Memory B cell (primary cell): ENCODE results near the gene PRKAG1.

ENCODE experiments used
- ATAC-seq: fragments of 150-1000 bp; cut with Tn5 transposase; 2 replicates; pipeline ENCODE4 v1.10.0; 2021; ENCODE audit warnings: low read depth, mild to moderate bottlenecking, moderate library complexity
- DNase-seq, 2 donors: peaks; one replicate each; pipeline ENCODE4 v3.0.0; 2022; ENCODE audit warnings: low spot score in 2 of 2
- H3K27ac Mint-ChIP-seq: one replicate; pipeline ENCODE4 v1.8.0; 2022; ENCODE audit warnings: mild to moderate bottlenecking, moderate library complexity, mixed read lengths
- H3K27me3 Mint-ChIP-seq: one replicate; pipeline ENCODE4 v1.8.0; 2022; ENCODE audit warnings: mixed read lengths
- H3K36me3 Mint-ChIP-seq: one replicate; pipeline ENCODE4 v1.8.0; 2022; ENCODE audit warnings: mild to moderate bottlenecking, mixed read lengths
- H3K4me1 Mint-ChIP-seq: one replicate; pipeline ENCODE4 v1.8.0; 2022; ENCODE audit warnings: mixed read lengths
- H3K4me3 Mint-ChIP-seq: one replicate; pipeline ENCODE4 v1.8.0; 2022; ENCODE audit warnings: mild to moderate bottlenecking, moderate library complexity, mixed read lengths
- H3K9me3 Mint-ChIP-seq: one replicate; pipeline ENCODE4 v1.8.0; 2022; ENCODE audit warnings: mixed read lengths

PRKAG1 gene

GRCh38 chr12:48969833-48970701 lies 48.5 kb downstream of the PRKAG1 start:
- no peaks in the 10 kb centered on the region for H3K36me3 Mint-ChIP-seq

DNA sequence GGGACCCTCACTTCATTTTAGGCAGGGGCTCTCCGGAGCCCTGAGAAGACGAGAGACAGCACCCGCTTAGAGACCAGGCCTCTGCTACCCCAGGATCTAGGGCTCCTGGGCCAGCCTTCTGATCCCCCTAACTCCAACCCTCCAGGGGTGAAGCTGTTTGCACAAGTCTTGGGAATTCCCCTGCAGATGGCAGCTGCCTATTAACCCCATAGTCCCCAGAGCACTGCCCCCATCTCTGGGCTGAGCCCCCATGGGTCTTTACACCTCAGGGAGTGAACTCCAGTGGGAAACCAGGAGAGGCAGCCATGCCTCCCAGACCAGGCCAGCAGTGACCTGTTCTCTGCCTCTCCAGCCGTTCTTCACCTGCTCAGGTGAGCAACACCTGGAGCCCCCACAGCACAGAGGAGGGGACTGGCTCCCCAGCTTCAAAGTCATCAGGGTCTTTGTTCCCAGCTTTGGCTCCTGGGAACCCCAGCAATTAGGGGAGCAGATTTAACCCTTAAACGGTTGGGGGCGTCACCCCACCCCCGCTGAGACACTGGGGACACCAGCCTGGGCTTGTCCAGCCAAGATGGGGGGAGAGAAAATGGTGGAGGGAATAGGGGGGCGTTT lies 49.3 kb downstream of the PRKAG1 start:
- ATAC-seq: peak; percentile 23
- H3K9me3 Mint-ChIP-seq: no peaks in the 10 kb centered on the region
- no peak overlapping the region for H3K27ac Mint-ChIP-seq
- no peaks in the 10 kb centered on the region for H3K36me3 Mint-ChIP-seq
- H3K27me3 Mint-ChIP-seq: peaks cover 18% of the 10 kb centered on the region
- peak overlapping the region; percentile 42 for H3K4me3 Mint-ChIP-seq
- peaks cover 21% of the 10 kb centered on the region for H3K4me1 Mint-ChIP-seq
- no peak for DNase-seq

More at GRCh38 chr12:48969833-48970701, 48.5 kb downstream of the PRKAG1 start:
- no peak overlapping the region for H3K27ac Mint-ChIP-seq
- peaks cover 21% of the 10 kb centered on the region for H3K4me1 Mint-ChIP-seq
- peak; percentile 65 for ATAC-seq
- H3K9me3 Mint-ChIP-seq: no peaks in the 10 kb centered on the region
- peak overlapping the region; percentile 42 for H3K4me3 Mint-ChIP-seq
- peaks cover 22% of the 10 kb centered on the region for H3K27me3 Mint-ChIP-seq
- DNase-seq: no peak

DNA sequence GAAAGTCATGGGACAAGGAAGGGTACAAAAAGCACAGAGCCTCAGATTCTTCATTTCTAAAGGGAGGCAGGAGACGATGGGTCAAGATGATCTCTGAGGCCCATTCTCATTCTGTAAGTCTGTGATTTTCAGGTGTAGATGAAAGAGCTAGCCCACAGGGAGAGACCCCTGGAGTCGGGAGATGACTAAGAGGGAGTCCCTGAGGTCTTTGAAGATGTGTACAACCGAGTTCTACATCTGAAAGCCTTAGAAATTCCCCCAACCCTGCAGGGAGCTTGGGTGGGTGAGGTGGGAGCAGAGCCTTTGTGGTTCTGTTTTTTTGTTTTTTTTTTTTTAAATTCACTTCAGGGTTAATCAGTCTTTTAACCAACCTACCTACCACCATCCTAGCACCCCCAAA lies 50.1 kb downstream of the PRKAG1 start:
- no peaks in the 10 kb centered on the region for H3K36me3 Mint-ChIP-seq
- no peak for ATAC-seq
- peaks cover 15% of the 10 kb centered on the region for H3K27me3 Mint-ChIP-seq
- no peak overlapping the region for H3K4me3 Mint-ChIP-seq
- no peaks in the 10 kb centered on the region for H3K9me3 Mint-ChIP-seq
- no peak for DNase-seq
- H3K4me1 Mint-ChIP-seq: peaks cover 21% of the 10 kb centered on the region
- H3K27ac Mint-ChIP-seq: no peak overlapping the region

DNA sequence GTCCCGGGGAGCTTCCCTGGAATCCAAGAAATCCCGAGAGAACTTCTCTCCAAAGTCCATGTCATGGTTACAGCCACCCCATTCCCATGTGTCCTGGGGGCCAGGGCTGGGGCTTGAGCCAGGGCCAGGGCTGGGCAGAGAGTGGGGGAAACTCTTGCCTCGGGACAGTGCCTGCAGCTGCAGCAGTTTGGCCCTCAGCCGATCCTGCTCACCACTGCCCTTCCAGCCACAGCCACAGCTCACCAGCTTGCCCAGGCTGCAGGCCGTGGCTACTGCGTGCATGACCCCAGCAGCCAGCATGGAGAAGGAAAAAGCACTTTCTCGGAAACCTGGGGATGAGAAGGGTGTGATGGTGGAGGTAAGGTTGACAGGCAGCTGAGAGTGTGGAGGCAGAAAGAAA lies 50.6 kb downstream of the PRKAG1 start:
- H3K36me3 Mint-ChIP-seq: no peaks in the 10 kb centered on the region
- peaks cover 21% of the 10 kb centered on the region for H3K4me1 Mint-ChIP-seq
- ATAC-seq (no peak), DNase-seq (no peak)
- H3K4me3 Mint-ChIP-seq: no peak overlapping the region
- H3K9me3 Mint-ChIP-seq: no peaks in the 10 kb centered on the region
- no peak overlapping the region for H3K27ac Mint-ChIP-seq
- peaks cover 13% of the 10 kb centered on the region for H3K27me3 Mint-ChIP-seq

- no peak overlapping the region for H3K4me3 Mint-ChIP-seq
Observed at GRCh38 chr12:48966177-48966895, 52.2 kb downstream of the PRKAG1 start.

DNA sequence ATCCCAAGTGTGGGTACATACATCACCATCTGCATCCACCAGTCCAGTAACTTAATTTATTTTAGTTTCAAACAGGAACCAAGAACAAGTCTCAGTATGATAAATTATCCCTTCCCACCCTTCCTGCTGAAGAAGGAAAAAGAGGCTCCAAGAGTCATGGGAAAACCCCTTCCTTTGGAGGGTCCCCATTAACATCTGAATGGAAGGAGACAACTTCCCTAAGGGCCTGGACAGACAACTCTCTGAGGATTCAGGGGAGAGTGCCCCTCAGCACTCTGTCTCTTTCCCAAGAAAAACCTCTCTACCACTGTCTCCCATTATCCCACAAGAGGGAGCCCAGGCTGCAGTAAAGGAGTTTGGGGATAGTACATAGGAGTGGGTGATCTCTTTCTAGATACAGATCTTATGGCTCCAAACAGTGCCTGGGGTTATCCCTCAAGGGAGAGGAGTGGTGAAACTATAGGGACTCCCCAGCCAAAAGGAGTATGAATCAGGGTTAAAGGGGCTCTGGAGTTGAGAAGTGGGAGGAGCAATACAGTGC lies 53.2 kb downstream of the PRKAG1 start:
- H3K27ac Mint-ChIP-seq: no peak overlapping the region
- H3K27me3 Mint-ChIP-seq: no peaks in the 10 kb centered on the region
- ATAC-seq: no peak
- no peak overlapping the region for H3K4me3 Mint-ChIP-seq
- no peaks in the 10 kb centered on the region for H3K36me3 Mint-ChIP-seq
- H3K4me1 Mint-ChIP-seq: peaks cover 7% of the 10 kb centered on the region
- no peaks in the 10 kb centered on the region for H3K9me3 Mint-ChIP-seq
- DNase-seq: no peak

More at GRCh38 chr12:48966177-48966895, 52.2 kb downstream of the PRKAG1 start:
- peaks cover 6% of the 10 kb centered on the region for H3K27me3 Mint-ChIP-seq
- no peaks in the 10 kb centered on the region for H3K9me3 Mint-ChIP-seq
- no peak overlapping the region for H3K27ac Mint-ChIP-seq
- DNase-seq (no peak), ATAC-seq (peak; percentile 42)
- no peaks in the 10 kb centered on the region for H3K36me3 Mint-ChIP-seq
- H3K4me1 Mint-ChIP-seq: peaks cover 14% of the 10 kb centered on the region

DNA sequence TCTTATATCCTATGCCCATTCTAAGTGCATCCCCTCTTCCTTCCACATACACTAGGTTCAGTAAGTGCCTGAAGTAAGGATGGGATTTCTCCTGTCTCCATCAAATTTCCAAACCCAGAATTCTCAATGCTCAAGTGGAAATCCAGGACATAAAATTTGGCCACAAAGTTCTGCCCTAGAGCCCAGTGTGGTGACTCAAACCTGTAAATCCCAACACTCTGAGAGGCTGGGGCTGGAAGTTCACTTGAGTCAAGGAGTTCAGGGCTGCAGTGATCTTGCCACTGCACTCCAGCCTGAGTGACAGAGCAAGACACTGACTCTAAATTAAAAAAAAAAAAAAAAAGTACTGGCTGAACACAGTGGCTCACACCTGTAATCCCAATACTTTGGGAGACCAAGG lies 56.8 kb downstream of the PRKAG1 start:
- H3K36me3 Mint-ChIP-seq: no peaks in the 10 kb centered on the region
- no peak for ATAC-seq
- H3K9me3 Mint-ChIP-seq: no peaks in the 10 kb centered on the region
- peaks cover 2% of the 10 kb centered on the region for H3K27me3 Mint-ChIP-seq
- no peak overlapping the region for H3K4me3 Mint-ChIP-seq
- no peak overlapping the region for H3K27ac Mint-ChIP-seq
- peaks cover 21% of the 10 kb centered on the region for H3K4me1 Mint-ChIP-seq
- no peak for DNase-seq

DNA sequence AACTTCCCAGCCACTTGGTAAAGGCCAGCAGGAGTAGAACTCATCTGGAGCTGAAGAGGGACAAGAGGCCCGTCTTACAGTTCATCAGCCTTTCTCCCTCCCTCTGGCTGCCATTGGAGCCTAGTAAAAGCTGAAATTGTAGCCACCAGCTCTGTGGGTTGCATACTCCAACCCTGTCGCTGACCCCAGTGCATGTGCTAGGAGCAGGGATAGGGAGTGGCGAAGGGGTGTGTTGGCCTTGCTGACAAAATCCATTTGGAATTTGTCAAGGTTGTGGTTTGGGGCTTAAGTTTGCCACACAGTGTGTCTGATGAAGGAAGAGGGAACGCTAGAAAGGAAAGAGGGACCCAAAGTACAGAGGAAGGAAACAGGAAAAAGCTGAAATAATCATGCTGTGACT lies 57.2 kb downstream of the PRKAG1 start:
- ATAC-seq (no peak), DNase-seq (no peak)
- Mint-ChIP-seq H3K27me3 (peaks cover 2% of the 10 kb centered on the region), H3K4me3 (no peak overlapping the region), H3K4me1 (peaks cover 21% of the 10 kb centered on the region), H3K9me3 (no peaks in the 10 kb centered on the region), H3K36me3 (no peaks in the 10 kb centered on the region), H3K27ac (no peak overlapping the region)

DNA sequence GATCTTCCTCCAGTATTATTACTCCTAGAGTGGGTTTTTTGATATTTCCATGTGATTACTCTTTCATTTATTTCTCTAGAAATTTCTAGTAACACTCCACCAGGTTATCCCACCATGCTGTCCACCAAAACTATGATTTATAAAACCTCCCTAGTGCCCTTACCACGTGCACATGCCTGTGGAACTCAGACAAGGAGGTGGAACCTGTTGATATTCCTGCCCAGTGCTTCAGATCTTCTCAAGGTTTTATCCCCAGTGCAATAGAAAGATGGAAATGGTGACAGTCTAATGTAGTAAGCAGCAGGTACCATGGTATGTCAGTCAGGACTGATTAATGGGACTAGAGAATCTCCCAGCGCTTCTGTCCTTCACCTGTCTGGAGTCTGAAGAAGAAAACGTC lies 57.7 kb downstream of the PRKAG1 start:
- no peak for DNase-seq
- Mint-ChIP-seq H3K27ac (no peak overlapping the region), H3K36me3 (no peaks in the 10 kb centered on the region), H3K27me3 (peaks cover 2% of the 10 kb centered on the region), H3K4me1 (peaks cover 25% of the 10 kb centered on the region), H3K4me3 (no peak overlapping the region), H3K9me3 (no peaks in the 10 kb centered on the region)
- ATAC-seq: no peak

GRCh38 chr12:48958049-48958388 lies 60.6 kb downstream of the PRKAG1 start:
- peak overlapping the region; percentile 100 for H3K4me3 Mint-ChIP-seq
- H3K27ac Mint-ChIP-seq: peak overlapping the region; percentile 96
- H3K4me1 Mint-ChIP-seq: peaks cover 37% of the 10 kb centered on the region
- H3K36me3 Mint-ChIP-seq: peaks cover 2% of the 10 kb centered on the region
- peak; percentile 17 for ATAC-seq
- H3K9me3 Mint-ChIP-seq: no peaks in the 10 kb centered on the region
- peaks cover 2% of the 10 kb centered on the region for H3K27me3 Mint-ChIP-seq
- no peak for DNase-seq

- Mint-ChIP-seq H3K27ac (peak within 1 kb of the TSS; percentile 96), H3K4me3 (peak within 1 kb of the TSS; percentile 100), H3K4me1 (peaks cover 43% of the 10 kb centered on the region), H3K27me3 (peaks cover 2% of the 10 kb centered on the region), H3K36me3 (peaks cover 7% of the 10 kb centered on the region), H3K9me3 (no peaks in the 10 kb centered on the region)
- ATAC-seq (peak; percentile 90), DNase-seq (peak; percentile 83 to 90)
Observed at GRCh38 chr12:48957141-48958048, 61.2 kb downstream of the PRKAG1 start, which contains the start of gene ARF3. TSS of gene ARF3 (minus strand) at chr12:48957487. CDS start at chr12:48941095, 16,392 bp downstream.

GRCh38 chr12:48956279-48957140 lies 62.1 kb downstream of the PRKAG1 start:
- Mint-ChIP-seq H3K27me3 (peaks cover 2% of the 10 kb centered on the region), H3K27ac (peak overlapping the region; percentile 96), H3K9me3 (no peaks in the 10 kb centered on the region), H3K36me3 (peaks cover 8% of the 10 kb centered on the region), H3K4me1 (peaks cover 45% of the 10 kb centered on the region), H3K4me3 (peak overlapping the region; percentile 100)
- ATAC-seq (peak; percentile 4), DNase-seq (no peak)
